IMR-90 (cell line): ENCODE data around the gene HIVEP3. TPM values are rescaled to one million over a fixed set of nuclear protein-coding genes. Genes with fewer than 3 reads are reported as not detected.
"Not testable (repeated sequence)": the region's sequence is repeated elsewhere in the genome, so short reads cannot be mapped to it uniquely, and the experiment has no call there.

Experiments
- ATAC-seq: fragments of 200-7000 bp; cut with Tn5 transposase; 2 replicates; pipeline ENCODE4 v1.9.1; 2020; ENCODE audit warnings: low read depth, mild to moderate bottlenecking, moderate library complexity
- BruUV-seq: library from RNA; stranded (reverse); fragments of 400-500 nt; replicated peaks from 2 replicates; lab custom pipeline; 2021; lab: Mats Ljungman, UMichigan
- CTCF ChIA-PET: fragments of 300-600 bp; formaldehyde crosslinking; extraction: SDS; loops from one replicate; lab custom pipeline; 2021; ENCODE audit warnings: antibody characterized with exemption; lab: Yijun Ruan, JAX
- POLR2A ChIA-PET: fragments of 300-600 bp; sonication (Branson Sonifier 250); formaldehyde crosslinking; loops from one replicate; lab custom pipeline; 2022; ENCODE audit warnings: antibody characterized with exemption; ENCODE audit not compliant: unreplicated experiment; lab: Charles Lee
- DNase-seq: peaks from one replicate; pipeline ENCODE4 v3.0.0; 2013
- H2AFZ ChIP-seq: replicated peaks from 2 replicates; pipeline ENCODE3; 2013; ENCODE audit warnings: low read length, mild to moderate bottlenecking; ENCODE audit not compliant: poor library complexity
- H2AK5ac ChIP-seq: 2 replicates; pipeline ENCODE4 v1.6.1; 2013; ENCODE audit warnings: low read depth, low read length, inconsistent platforms
- H2AK9ac ChIP-seq: replicated peaks from 2 replicates; pipeline ENCODE3; 2013; ENCODE audit warnings: mild to moderate bottlenecking, low read depth, low read length, moderate library complexity; ENCODE audit not compliant: poor library complexity
- H2BK120ac ChIP-seq: 2 replicates; pipeline ENCODE4 v1.6.1; 2013; ENCODE audit warnings: low read depth, low read length, inconsistent platforms
- H2BK15ac ChIP-seq: 3 replicates; pipeline ENCODE4 v1.6.1; 2013; ENCODE audit warnings: low read depth, low read length, inconsistent platforms
- H2BK20ac ChIP-seq: 2 replicates; pipeline ENCODE4 v1.6.1; 2013; ENCODE audit warnings: low read depth, mild to moderate bottlenecking, inconsistent platforms, low read length, moderate library complexity
- H2BK5ac ChIP-seq: 2 replicates; pipeline ENCODE4 v1.6.1; 2013; ENCODE audit warnings: mild to moderate bottlenecking, low read depth, low read length, inconsistent platforms; ENCODE audit not compliant: poor library complexity, severe bottlenecking
- H3K14ac ChIP-seq: replicated peaks from 2 replicates; pipeline ENCODE4 v1.6.1; 2013; ENCODE audit warnings: low read depth, low read length, inconsistent platforms
- H3K18ac ChIP-seq: 2 replicates; pipeline ENCODE4 v1.6.1; 2013; ENCODE audit warnings: low read depth, low read length, control low read depth
- H3K23ac ChIP-seq: 2 replicates; pipeline ENCODE4 v1.6.1; 2013; ENCODE audit warnings: low read depth, low read length, inconsistent platforms
- H3K27ac ChIP-seq: 2 replicates; pipeline ENCODE4 v1.5.1; 2013; ENCODE audit warnings: mild to moderate bottlenecking, control low read depth, low read length; ENCODE audit not compliant: insufficient read depth
- H3K27me3 ChIP-seq: 2 replicates; pipeline ENCODE4 v1.6.1; 2013; ENCODE audit warnings: low read length; ENCODE audit not compliant: control insufficient read depth, insufficient read depth
- H3K36me3 ChIP-seq: 2 replicates; pipeline ENCODE4 v1.6.1; 2013; ENCODE audit warnings: low read length, mixed read lengths; ENCODE audit not compliant: control insufficient read depth, insufficient read depth
- H3K4ac ChIP-seq: 2 replicates; pipeline ENCODE4 v1.6.1; 2013; ENCODE audit warnings: low read depth, low read length, inconsistent platforms
- H3K4me1 ChIP-seq: 2 replicates; pipeline ENCODE4 v1.6.1; 2013; ENCODE audit warnings: low read length, mixed read lengths; ENCODE audit not compliant: control insufficient read depth, insufficient read depth
- H3K4me2 ChIP-seq: 2 replicates; pipeline ENCODE4 v1.6.1; 2013; ENCODE audit warnings: low read depth, mild to moderate bottlenecking, control low read depth, low read length, moderate library complexity
- H3K4me3 ChIP-seq: 2 replicates; pipeline ENCODE4 v1.5.1; 2013; ENCODE audit warnings: low read depth, mild to moderate bottlenecking, control low read depth, low read length, moderate library complexity; ENCODE audit not compliant: insufficient read depth
- H3K56ac ChIP-seq: 2 replicates; pipeline ENCODE4 v1.6.1; 2013; ENCODE audit warnings: low read length, inconsistent platforms; ENCODE audit not compliant: insufficient read depth; ENCODE audit errors: extremely low read depth
- H3K79me1 ChIP-seq, 2 experiments: 2 replicates each; pipeline ENCODE4 v1.6.1; 2013; ENCODE audit warnings: low read length in 2 of 2, inconsistent platforms in 1 of 2, low read depth in 1 of 2
- H3K9ac ChIP-seq: 2 replicates; pipeline ENCODE4 v1.6.1; 2013; ENCODE audit warnings: low read depth, low read length, control low read depth
- H3K9me1 ChIP-seq: 2 replicates; pipeline ENCODE4 v1.6.1; 2013; ENCODE audit warnings: low read length, inconsistent platforms; ENCODE audit not compliant: insufficient read depth
- H3K9me3 ChIP-seq: 2 replicates; pipeline ENCODE4 v1.6.1; 2013; ENCODE audit warnings: low read length; ENCODE audit not compliant: control insufficient read depth, insufficient read depth
- H4K20me1 ChIP-seq: 2 replicates; pipeline ENCODE4 v1.6.1; 2013; ENCODE audit warnings: low read length, inconsistent platforms; ENCODE audit not compliant: insufficient read depth
- H4K5ac ChIP-seq: 2 replicates; pipeline ENCODE4 v1.6.1; 2013; ENCODE audit warnings: mild to moderate bottlenecking, low read depth, low read length, control low read depth
- H4K8ac ChIP-seq, 2 experiments: 2 replicates each; pipeline ENCODE4 v1.6.1; 2013; ENCODE audit warnings: low read depth in 2 of 2, low read length in 2 of 2, control low read depth in 1 of 2, inconsistent platforms in 1 of 2
- H4K91ac ChIP-seq: 2 replicates; pipeline ENCODE4 v1.6.1; 2013; ENCODE audit warnings: low read depth, low read length, inconsistent platforms; ENCODE audit not compliant: insufficient read depth
- CEBPB ChIP-seq: IDR thresholded peaks from 2 replicates; pipeline ENCODE4 v1.6.1; 2012; ENCODE audit warnings: low read depth, low read length, improper control_type of control experiment
- CHD1 ChIP-seq: IDR thresholded peaks from 2 replicates; pipeline ENCODE4 v1.6.1; 2012; ENCODE audit warnings: low read depth, low read length, improper control_type of control experiment
- FOS ChIP-seq: fragments of 150-350 bp; IDR thresholded peaks from 2 replicates; pipeline ENCODE4 v1.6.1; 2016; ENCODE audit warnings: low read depth, low read length
- MAFK ChIP-seq: IDR thresholded peaks from 2 replicates; pipeline ENCODE4 v1.6.1; 2012; ENCODE audit warnings: low read depth, low read length, improper control_type of control experiment
- MAZ ChIP-seq: IDR thresholded peaks from 2 replicates; pipeline ENCODE4 v1.6.1; 2012; ENCODE audit warnings: low read depth, mild to moderate bottlenecking, low read length, improper control_type of control experiment, moderate library complexity, borderline replicate concordance
- MXI1 ChIP-seq: IDR thresholded peaks from 2 replicates; pipeline ENCODE4 v1.6.1; 2012; ENCODE audit warnings: low read depth, mild to moderate bottlenecking, low read length, moderate library complexity, borderline replicate concordance
- NFE2L2 ChIP-seq: fragments of 150-350 bp; IDR thresholded peaks from 2 replicates; pipeline ENCODE4 v1.6.1; 2016; ENCODE audit warnings: low read depth, mild to moderate bottlenecking, low read length
- POLR2A ChIP-seq: IDR thresholded peaks from 2 replicates; pipeline ENCODE4 v1.6.1; 2012; ENCODE audit warnings: mild to moderate bottlenecking, low read depth, low read length
- RCOR1 ChIP-seq: IDR thresholded peaks from 2 replicates; pipeline ENCODE4 v1.6.1; 2012; ENCODE audit warnings: mild to moderate bottlenecking, low read length, improper control_type of control experiment; ENCODE audit not compliant: insufficient replicate concordance
- WGBS, 2 experiments: methylation state at CpG; one replicate each; pipeline versions ENCODE4 v1.1.5 to v1.1.7; 2013; ENCODE audit warnings: missing lambda C conversion rate in 2 of 2; ENCODE audit not compliant: insufficient read length in 1 of 2; ENCODE audit errors: extremely low coverage in 2 of 2; 5-methylcytosine and 5-hydroxymethylcytosine counted together
- dilution Hi-C: fragments of 300-500 bp; cut with HindIII; formaldehyde crosslinking; loops from one replicate; pipeline ENCODE4 v1.14.3; 2018; ENCODE audit warnings: low sequenced_read_pairs; ENCODE audit not compliant: unreplicated experiment
- in situ Hi-C: fragments of 300-500 bp; cut with MboI; formaldehyde crosslinking; loops from 3 replicates; pipeline ENCODE4 v1.14.3; 2019; ENCODE audit warnings: low sequenced_read_pairs, inconsistent platforms, mixed read lengths
- intact Hi-C: fragments of 100-400 bp; cut with micrococcal nuclease; formaldehyde crosslinking; loops from 2 replicates; pipeline ENCODE4 v1.10.0; 2022
- polyA plus RNA-seq, 3 experiments: library from polyadenylated mRNA; depleted of rRNA; stranded (reverse); fragments of >200 nt; gene quantifications; 2 replicates each; pipeline ENCODE4 v1.2.3, GENCODE V29; 2012; ENCODE audit warnings: low replicate concordance in 1 of 3
- total RNA-seq: library from RNA; depleted of rRNA; stranded (reverse); fragments of >200 nt; gene quantifications from 2 replicates; pipeline ENCODE4 v1.2.3, GENCODE V29; 2012
- TF ChIP-seq, protein P1 (sequence below): conservative IDR thresholded peaks from 2 replicates; pipeline ENCODE4 v1.5.1; 2012; ENCODE audit warnings: mild to moderate bottlenecking, low read depth, low read length, improper control_type of control experiment

Gene HIVEP3
- total and polyA plus RNA-seq, 2 of the 4 experiments (the other 2 are of a cell fraction), result 1.4 to 4.0 TPM

DNA sequence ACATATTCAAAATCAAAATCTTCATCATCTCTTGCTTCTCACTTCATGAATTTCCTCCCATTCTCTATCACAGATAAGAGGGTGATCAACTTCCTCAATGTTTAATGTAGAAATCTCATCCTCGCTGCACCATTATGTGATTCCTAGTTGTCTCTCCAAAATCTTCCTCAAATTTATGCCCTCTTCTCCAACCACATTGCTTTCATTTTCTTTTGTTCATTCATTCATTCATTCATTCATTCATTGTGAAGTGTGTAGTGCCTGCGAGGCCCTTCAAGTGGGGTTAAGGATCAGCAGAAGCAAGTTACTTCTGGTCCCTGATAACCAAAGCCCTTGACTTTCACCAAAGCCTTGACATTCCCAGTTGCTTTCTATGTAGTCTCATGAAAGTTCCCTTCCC lies 33.5 kb upstream of the HIVEP3 start:
- no peak for DNase-seq
- Histone ChIP-seq H4K91ac (no peak overlapping the region), H3K4me1 (peaks cover 8% of the 10 kb centered on the region), H3K9ac (no peak overlapping the region), H3K36me3 (no peaks in the 10 kb centered on the region), H3K27ac (no peak overlapping the region), H4K5ac (no peak overlapping the region), H4K8ac (no peak overlapping the region), H2BK20ac (no peak overlapping the region), H3K23ac (no peak overlapping the region), H2BK120ac (no peak overlapping the region), H4K20me1 (no peaks in the 10 kb centered on the region), H3K79me1 (peaks cover 4 to 5% of the 10 kb centered on the region in 2 experiments; a peak in 2 of 4 replicates), H2AFZ (no peak overlapping the region), H2BK5ac (no peak overlapping the region), H3K9me1 (peaks cover 9% of the 10 kb centered on the region), H3K4me2 (no peak overlapping the region), H3K9me3 (no peaks in the 10 kb centered on the region), H2BK15ac (no peak overlapping the region), H3K27me3 (no peaks in the 10 kb centered on the region), H3K14ac (no peak overlapping the region), H3K18ac (no peak overlapping the region), H2AK5ac (no peak overlapping the region), H3K4me3 (no peak overlapping the region), H3K56ac (no peak overlapping the region), H2AK9ac (no peak overlapping the region), H3K4ac (no peak overlapping the region)
- intact Hi-C loops, result no loop called here
- ChIA-PET POLR2A (no interaction called here), CTCF (no interaction called here)
- ATAC-seq, result no peak
- no TSS peak for BruUV-seq
- TF ChIP-seq RCOR1 (no peak), FOS (no peak), MAZ (no peak), NFE2L2 (no peak), CEBPB (no peak), MXI1 (no peak), MAFK (no peak), CHD1 (no peak), POLR2A (no peak)
- TF ChIP-seq, protein P1, sequence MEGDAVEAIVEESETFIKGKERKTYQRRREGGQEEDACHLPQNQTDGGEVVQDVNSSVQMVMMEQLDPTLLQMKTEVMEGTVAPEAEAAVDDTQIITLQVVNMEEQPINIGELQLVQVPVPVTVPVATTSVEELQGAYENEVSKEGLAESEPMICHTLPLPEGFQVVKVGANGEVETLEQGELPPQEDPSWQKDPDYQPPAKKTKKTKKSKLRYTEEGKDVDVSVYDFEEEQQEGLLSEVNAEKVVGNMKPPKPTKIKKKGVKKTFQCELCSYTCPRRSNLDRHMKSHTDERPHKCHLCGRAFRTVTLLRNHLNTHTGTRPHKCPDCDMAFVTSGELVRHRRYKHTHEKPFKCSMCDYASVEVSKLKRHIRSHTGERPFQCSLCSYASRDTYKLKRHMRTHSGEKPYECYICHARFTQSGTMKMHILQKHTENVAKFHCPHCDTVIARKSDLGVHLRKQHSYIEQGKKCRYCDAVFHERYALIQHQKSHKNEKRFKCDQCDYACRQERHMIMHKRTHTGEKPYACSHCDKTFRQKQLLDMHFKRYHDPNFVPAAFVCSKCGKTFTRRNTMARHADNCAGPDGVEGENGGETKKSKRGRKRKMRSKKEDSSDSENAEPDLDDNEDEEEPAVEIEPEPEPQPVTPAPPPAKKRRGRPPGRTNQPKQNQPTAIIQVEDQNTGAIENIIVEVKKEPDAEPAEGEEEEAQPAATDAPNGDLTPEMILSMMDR, result no peak
- no CpG with 5 or more reads among the region's 2 CpGs for WGBS, 2 experiments
- dilution Hi-C loops, result no loop called here
- in situ Hi-C loops, result no loop called here

DNA sequence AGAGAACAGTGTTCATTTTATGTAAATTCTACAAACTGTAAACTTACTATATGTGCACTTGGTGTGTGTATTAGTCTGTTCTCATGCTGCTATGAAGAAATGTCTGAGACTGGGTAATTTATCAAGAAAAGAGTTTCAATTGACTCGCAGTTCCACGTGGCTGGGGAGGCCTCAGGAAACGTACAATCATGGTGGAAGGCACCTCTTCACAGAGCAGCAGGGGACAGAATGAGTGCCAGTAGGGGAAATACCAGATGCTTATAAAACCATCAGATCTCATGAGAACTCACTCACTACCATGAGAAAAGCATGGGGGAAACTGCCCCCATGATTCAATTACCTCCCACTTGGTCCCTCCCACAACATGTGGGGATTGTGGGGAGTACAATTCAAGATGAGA lies 32.8 kb upstream of the HIVEP3 start:
- H3K36me3 ChIP-seq, dilution Hi-C loops, BruUV-seq, intact Hi-C loops, DNase-seq, H3K9me3 ChIP-seq, H3K4ac ChIP-seq, H3K27ac ChIP-seq, CTCF ChIA-PET, H3K9me1 ChIP-seq, H2BK20ac ChIP-seq, ATAC-seq, H4K5ac ChIP-seq, H2AK5ac ChIP-seq, H2BK120ac ChIP-seq, H3K14ac ChIP-seq, H2BK15ac ChIP-seq, H4K8ac ChIP-seq, H3K9ac ChIP-seq, H3K4me3 ChIP-seq, H2AK9ac ChIP-seq, in situ Hi-C loops, H3K79me1 ChIP-seq, H3K27me3 ChIP-seq, H2BK5ac ChIP-seq, H3K18ac ChIP-seq, H3K56ac ChIP-seq, H3K4me1 ChIP-seq, H4K91ac ChIP-seq, H3K4me2 ChIP-seq, H4K20me1 ChIP-seq, H2AFZ ChIP-seq, H3K23ac ChIP-seq, POLR2A ChIA-PET: not testable (repeated sequence)
- no CpG with 5 or more reads among the region's 3 CpGs for WGBS, 2 experiments
